Activated T-cell treated with anti-CD3 and anti-CD28 coated beads, Interleukin-2, amount 50 U/mL, for 48 hours (primary cell): Measurements from ENCODE around the gene TNNI2.
A peak's percentile ranks its signal among the peaks of the same experiment; 100 is the strongest.

Experiments
- DNase-seq, 2 experiments: peaks; one replicate each; pipeline ENCODE4 v3.0.0-alpha.2; 2020

The TNNI2 gene

GRCh38 chr11:1889941-1890855 lies 51.4 kb downstream of the TNNI2 start:
- DNase-seq, result peak in 1 of 2 experiments; percentile 52
